NCI-H446 treated with DMSO at 0.1 percent for 48 hours (cell line): Measurements from ENCODE around the gene CCDC34.

ENCODE experiments used
- DNase-seq: peaks from one replicate; lab custom pipeline; 2025; lab: John Stamatoyannopoulos, UW

The CCDC34 gene

GRCh38 chr11:27290261-27291050, 72.6 kb downstream of the CCDC34 start:
- DNase-seq, result no peak
